ENCODE data around the gene ARTN.

- TF ChIP-seq, protein P1, sequence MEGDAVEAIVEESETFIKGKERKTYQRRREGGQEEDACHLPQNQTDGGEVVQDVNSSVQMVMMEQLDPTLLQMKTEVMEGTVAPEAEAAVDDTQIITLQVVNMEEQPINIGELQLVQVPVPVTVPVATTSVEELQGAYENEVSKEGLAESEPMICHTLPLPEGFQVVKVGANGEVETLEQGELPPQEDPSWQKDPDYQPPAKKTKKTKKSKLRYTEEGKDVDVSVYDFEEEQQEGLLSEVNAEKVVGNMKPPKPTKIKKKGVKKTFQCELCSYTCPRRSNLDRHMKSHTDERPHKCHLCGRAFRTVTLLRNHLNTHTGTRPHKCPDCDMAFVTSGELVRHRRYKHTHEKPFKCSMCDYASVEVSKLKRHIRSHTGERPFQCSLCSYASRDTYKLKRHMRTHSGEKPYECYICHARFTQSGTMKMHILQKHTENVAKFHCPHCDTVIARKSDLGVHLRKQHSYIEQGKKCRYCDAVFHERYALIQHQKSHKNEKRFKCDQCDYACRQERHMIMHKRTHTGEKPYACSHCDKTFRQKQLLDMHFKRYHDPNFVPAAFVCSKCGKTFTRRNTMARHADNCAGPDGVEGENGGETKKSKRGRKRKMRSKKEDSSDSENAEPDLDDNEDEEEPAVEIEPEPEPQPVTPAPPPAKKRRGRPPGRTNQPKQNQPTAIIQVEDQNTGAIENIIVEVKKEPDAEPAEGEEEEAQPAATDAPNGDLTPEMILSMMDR (IDR thresholded peaks at IDR 0.05; ENCODE audit: low read length): no peak
- no peak for TF ChIP-seq EZH2 (IDR thresholded peaks at IDR 0.05; ENCODE audit: borderline replicate concordance, low read length)
Measured at GRCh38 chr1:43947874-43948437, 14.4 kb downstream of the ARTN start.
